CD4-positive, alpha-beta T cell (primary cell): ENCODE measurements around the gene EHMT2. TPM values are rescaled to one million over a fixed set of nuclear protein-coding genes. Genes with fewer than 3 reads are reported as not detected.

Experiments used
- ATAC-seq: fragments of 200-7000 bp; cut with Tn5 transposase; one replicate; pipeline ENCODE4 v1.10.0; 2022; ENCODE audit warnings: mild to moderate bottlenecking; ENCODE audit not compliant: poor library complexity
- CTCF ChIA-PET: fragments of 350-600 bp; sonication (Branson Sonifier 250); formaldehyde crosslinking; loops from one replicate; lab custom pipeline; 2021; ENCODE audit warnings: antibody characterized with exemption, inconsistent platforms; lab: Charles Lee
- POLR2A ChIA-PET: fragments of 350-600 bp; sonication (Branson Sonifier 250); formaldehyde crosslinking; loops from one replicate; lab custom pipeline; 2021; ENCODE audit warnings: antibody characterized with exemption, inconsistent platforms; lab: Charles Lee
- DNase-seq, 14 experiments: peaks; one replicate each; pipeline ENCODE4 v3.0.0-alpha.2; 2013 to 2020; ENCODE audit warnings: mixed read lengths in 2 of 14
- H3K27ac ChIP-seq, 2 donors: one replicate each; pipeline versions ENCODE4 v1.5.1 to v1.7.0; 2013; ENCODE audit warnings: low read length in 2 of 2, low read depth in 1 of 2, mild to moderate bottlenecking in 1 of 2
- H3K27me3 ChIP-seq, 2 experiments: 1 replicate in 1 of 2; 2 replicates in 1 of 2; pipeline versions ENCODE4 v1.6.1 to v1.7.0; 2013; ENCODE audit warnings: low read length in 2 of 2, control low read depth in 1 of 2, mild to moderate bottlenecking in 1 of 2, moderate library complexity in 1 of 2; ENCODE audit not compliant: insufficient read depth in 2 of 2, control insufficient read depth in 1 of 2
- H3K36me3 ChIP-seq: one replicate; pipeline ENCODE4 v1.6.1; 2013; ENCODE audit warnings: low read length, control low read depth; ENCODE audit not compliant: insufficient read depth
- H3K4me1 ChIP-seq: one replicate; pipeline ENCODE4 v1.6.1; 2013; ENCODE audit warnings: low read length, control low read depth; ENCODE audit not compliant: insufficient read depth
- H3K4me3 ChIP-seq: one replicate; pipeline ENCODE4 v1.5.1; 2013; ENCODE audit warnings: mild to moderate bottlenecking, low read length, moderate library complexity
- H3K9me3 ChIP-seq, 2 experiments: 1 replicate in 1 of 2; 2 replicates in 1 of 2; pipeline versions ENCODE4 v1.6.1 to v1.7.0; 2013; ENCODE audit warnings: low read length in 2 of 2, mild to moderate bottlenecking in 2 of 2, control low read depth in 1 of 2, moderate library complexity in 1 of 2; ENCODE audit not compliant: control insufficient read depth in 1 of 2, insufficient read depth in 1 of 2
- H3K27ac Mint-ChIP-seq: one replicate; pipeline ENCODE4 v1.8.0; 2020; ENCODE audit warnings: mixed read lengths
- H3K27me3 Mint-ChIP-seq: one replicate; pipeline ENCODE4 v1.8.0; 2021; ENCODE audit warnings: mixed read lengths
- H3K36me3 Mint-ChIP-seq: one replicate; pipeline ENCODE4 v1.8.0; 2021; ENCODE audit warnings: low read depth, mixed read lengths
- H3K4me1 Mint-ChIP-seq: one replicate; pipeline ENCODE4 v1.8.0; 2021; ENCODE audit warnings: low read depth, mixed read lengths
- H3K4me3 Mint-ChIP-seq: one replicate; pipeline ENCODE4 v1.8.0; 2020; ENCODE audit warnings: mild to moderate bottlenecking, mixed read lengths
- H3K9me3 Mint-ChIP-seq: one replicate; pipeline ENCODE4 v1.8.0; 2020; ENCODE audit warnings: mixed read lengths
- intact Hi-C, 2 experiments: fragments of 100-400 bp; cut with DNase I in 1 of 2; cut with micrococcal nuclease in 1 of 2; formaldehyde crosslinking; loops; one replicate each; pipeline versions ENCODE4 v1.15.1 to v1.9.0; 2023 to 2025; cut with DNase I, micrococcal nuclease
- total RNA-seq, 174 experiments: library from RNA in 2 of 174; stranded (reverse) in 2 of 174; gene quantifications; one replicate each; pipeline ENCODE4 v1.2.3 and lab custom pipeline; 2021 to 2026
- TF ChIP-seq, protein P1 (sequence below): fragments of 200-600 bp; IDR thresholded peaks from one replicate; pipeline ENCODE4 v1.8.0; 2022; ENCODE audit warnings: antibody characterized with exemption, mild to moderate bottlenecking

EHMT2 gene
- total RNA-seq, 2 experiments from 2014 or later = 36.3 to 36.6 TPM

DNA sequence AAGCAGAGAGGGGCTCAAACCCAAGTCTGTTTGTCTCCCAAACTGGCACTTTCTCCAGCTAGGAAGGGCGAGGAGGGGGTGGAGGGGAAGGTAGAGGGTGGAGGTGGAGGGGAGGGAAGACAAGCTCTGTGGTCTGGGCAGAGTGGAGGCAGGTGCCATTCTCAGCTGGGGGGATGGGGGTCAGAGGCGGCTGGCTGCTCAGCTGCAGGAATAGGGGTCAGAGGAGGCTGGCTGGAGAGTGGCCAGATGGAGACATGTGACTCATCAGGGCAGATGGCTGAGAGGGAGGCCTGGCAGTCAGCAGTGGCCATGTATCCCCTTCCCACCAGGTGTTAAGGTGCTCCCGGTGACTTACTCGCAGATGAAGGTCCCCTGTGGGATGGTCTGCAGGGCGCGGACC, 15.2 kb downstream of the EHMT2 start:
- Histone ChIP-seq H3K9me3 (no peaks in the 10 kb centered on the region), H3K4me3 (no peak overlapping the region), H3K27me3 (no peaks in the 10 kb centered on the region), H3K36me3 (peaks cover 68% of the 10 kb centered on the region), H3K27ac (no peak overlapping the region), H3K4me1 (no peaks in the 10 kb centered on the region)
- CTCF ChIA-PET = no interaction called here
- Mint-ChIP-seq H3K4me3 (no peak overlapping the region), H3K27ac (no peak overlapping the region), H3K36me3 (peaks cover 75% of the 10 kb centered on the region), H3K9me3 (no peaks in the 10 kb centered on the region), H3K4me1 (no peaks in the 10 kb centered on the region), H3K27me3 (no peaks in the 10 kb centered on the region)
- TF ChIP-seq, protein P1, sequence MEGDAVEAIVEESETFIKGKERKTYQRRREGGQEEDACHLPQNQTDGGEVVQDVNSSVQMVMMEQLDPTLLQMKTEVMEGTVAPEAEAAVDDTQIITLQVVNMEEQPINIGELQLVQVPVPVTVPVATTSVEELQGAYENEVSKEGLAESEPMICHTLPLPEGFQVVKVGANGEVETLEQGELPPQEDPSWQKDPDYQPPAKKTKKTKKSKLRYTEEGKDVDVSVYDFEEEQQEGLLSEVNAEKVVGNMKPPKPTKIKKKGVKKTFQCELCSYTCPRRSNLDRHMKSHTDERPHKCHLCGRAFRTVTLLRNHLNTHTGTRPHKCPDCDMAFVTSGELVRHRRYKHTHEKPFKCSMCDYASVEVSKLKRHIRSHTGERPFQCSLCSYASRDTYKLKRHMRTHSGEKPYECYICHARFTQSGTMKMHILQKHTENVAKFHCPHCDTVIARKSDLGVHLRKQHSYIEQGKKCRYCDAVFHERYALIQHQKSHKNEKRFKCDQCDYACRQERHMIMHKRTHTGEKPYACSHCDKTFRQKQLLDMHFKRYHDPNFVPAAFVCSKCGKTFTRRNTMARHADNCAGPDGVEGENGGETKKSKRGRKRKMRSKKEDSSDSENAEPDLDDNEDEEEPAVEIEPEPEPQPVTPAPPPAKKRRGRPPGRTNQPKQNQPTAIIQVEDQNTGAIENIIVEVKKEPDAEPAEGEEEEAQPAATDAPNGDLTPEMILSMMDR = no peak
- no peak for ATAC-seq
- no peak for DNase-seq
- intact Hi-C loops = no loop called here
- POLR2A ChIA-PET = no interaction called here

DNA sequence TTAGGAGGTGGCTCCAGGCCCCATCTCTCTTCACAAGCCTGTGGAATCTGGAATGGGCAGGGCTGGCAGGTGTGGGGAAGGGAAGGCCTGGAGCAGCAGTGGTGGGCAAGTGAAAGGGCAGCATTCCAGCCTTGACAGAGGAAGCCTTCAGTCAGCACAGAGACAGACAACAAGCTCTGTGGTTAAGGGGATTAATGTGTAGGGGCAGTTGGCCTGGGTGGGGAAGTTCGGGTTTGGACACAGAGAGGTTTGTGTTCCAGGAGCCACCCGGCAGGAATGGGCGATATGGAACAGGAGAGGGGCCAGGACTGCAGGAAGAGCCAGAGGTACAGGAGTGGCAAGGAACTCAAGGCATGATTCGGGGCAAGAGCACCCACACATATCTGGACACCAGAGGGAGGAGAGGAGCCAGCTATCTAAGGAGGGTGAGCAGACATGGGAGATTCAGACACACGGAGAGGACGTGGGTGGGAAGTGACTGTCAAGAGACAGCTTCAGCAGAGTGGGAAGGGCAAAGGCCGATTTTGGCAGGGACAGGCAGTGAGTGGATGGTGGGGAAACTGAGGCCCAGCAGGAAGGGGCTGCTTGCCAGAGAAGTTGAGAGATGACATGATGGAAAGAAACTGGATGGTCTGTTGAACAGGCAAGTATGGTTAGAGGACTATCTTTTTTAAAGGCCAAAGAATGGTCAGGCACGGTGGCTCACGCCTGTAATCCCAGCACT, 16.2 kb downstream of the EHMT2 start:
- ChIA-PET CTCF (no interaction called here), POLR2A (interaction anchor here (0.6 kb wide), 1 partner anchor 94 kb away, joined by 3 read pairs; no protein-coding TSS in a partner anchor)
- Mint-ChIP-seq H3K4me3 (no peak overlapping the region), H3K4me1 (no peaks in the 10 kb centered on the region), H3K36me3 (peaks cover 64% of the 10 kb centered on the region), H3K9me3 (no peaks in the 10 kb centered on the region), H3K27ac (no peak overlapping the region), H3K27me3 (no peaks in the 10 kb centered on the region)
- H3K27ac ChIP-seq = no peak overlapping the region
- intact Hi-C loops = no loop called here
- DNase-seq = no peak
- H3K9me3 ChIP-seq = no peaks in the 10 kb centered on the region
- TF ChIP-seq, protein P1 = no peak
- H3K4me1 ChIP-seq = no peaks in the 10 kb centered on the region
- peaks cover 58% of the 10 kb centered on the region for H3K36me3 ChIP-seq
- H3K27me3 ChIP-seq = no peaks in the 10 kb centered on the region
- no peak overlapping the region for H3K4me3 ChIP-seq
- ATAC-seq = no peak

DNA sequence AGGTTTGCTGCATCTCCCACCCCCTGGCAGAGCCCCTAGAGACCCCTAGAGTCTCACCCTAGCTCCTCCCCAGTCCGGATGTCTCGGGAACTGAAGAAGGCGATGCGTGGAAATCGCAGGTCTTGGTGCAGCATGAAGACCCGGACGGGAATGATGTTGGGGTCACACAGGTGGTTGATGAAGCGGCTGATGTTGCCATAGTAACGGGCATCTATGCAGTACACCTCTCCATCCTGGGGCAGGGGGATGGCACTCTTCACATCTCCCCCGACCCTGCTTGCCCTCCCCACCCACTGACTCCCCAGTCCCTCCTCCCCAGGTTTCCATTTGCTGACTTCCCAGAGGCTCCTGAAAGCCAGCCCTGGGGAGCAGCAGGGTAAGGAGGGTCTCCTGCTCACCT, 16.9 kb downstream of the EHMT2 start:
- Mint-ChIP-seq H3K4me3 (no peak overlapping the region), H3K27ac (no peak overlapping the region), H3K4me1 (no peaks in the 10 kb centered on the region), H3K27me3 (no peaks in the 10 kb centered on the region), H3K9me3 (no peaks in the 10 kb centered on the region), H3K36me3 (peaks cover 57% of the 10 kb centered on the region)
- no peaks in the 10 kb centered on the region for H3K27me3 ChIP-seq
- H3K27ac ChIP-seq = no peak overlapping the region
- ChIA-PET CTCF (no interaction called here), POLR2A (no interaction called here)
- H3K36me3 ChIP-seq = peaks cover 53% of the 10 kb centered on the region
- no peaks in the 10 kb centered on the region for H3K9me3 ChIP-seq
- no peak overlapping the region for H3K4me3 ChIP-seq
- intact Hi-C loops = no loop called here
- TF ChIP-seq, protein P1 = no peak
- DNase-seq = no peak
- H3K4me1 ChIP-seq = no peaks in the 10 kb centered on the region
- ATAC-seq = no peak
